ENCODE measurements around the gene TUSC2.

- TF ChIP-seq POU5F1 (IDR thresholded peaks at IDR 0.05; ENCODE audit: low read depth, low read length) = no peak
- no peak for TF ChIP-seq RAD21 (IDR thresholded peaks at IDR 0.05 in 1 of 2, conservative IDR thresholded peaks at IDR 0.05 in 1 of 2; ENCODE audit: low read depth in 2 of 2, low read length in 2 of 2)
- no peak for TF ChIP-seq RFX5 (IDR thresholded peaks at IDR 0.05; ENCODE audit: borderline replicate concordance, low read depth, low read length)
These were observed 28.5 kb upstream of the TUSC2 start for GRCh38 chr3:50356553-50356952.
